HFF-Myc (cell line): ENCODE data around the gene PROK1.

Source experiments
- DNase-seq: peaks from one replicate; pipeline ENCODE4 v3.0.0-alpha.2; 2011; ENCODE audit warnings: low read depth; ENCODE audit errors: extremely low read depth
- H3K4me3 ChIP-seq: replicated peaks from 2 replicates; pipeline ENCODE4 v1.5.1; 2011; ENCODE audit warnings: low read depth, mild to moderate bottlenecking, control low read depth, low read length
- TF ChIP-seq, protein P1 (sequence below): IDR thresholded peaks from 2 replicates; pipeline ENCODE4 v1.5.1; 2012; ENCODE audit warnings: mild to moderate bottlenecking, low read depth, low read length, control low read depth; ENCODE audit errors: missing control alignments

PROK1 gene

DNA sequence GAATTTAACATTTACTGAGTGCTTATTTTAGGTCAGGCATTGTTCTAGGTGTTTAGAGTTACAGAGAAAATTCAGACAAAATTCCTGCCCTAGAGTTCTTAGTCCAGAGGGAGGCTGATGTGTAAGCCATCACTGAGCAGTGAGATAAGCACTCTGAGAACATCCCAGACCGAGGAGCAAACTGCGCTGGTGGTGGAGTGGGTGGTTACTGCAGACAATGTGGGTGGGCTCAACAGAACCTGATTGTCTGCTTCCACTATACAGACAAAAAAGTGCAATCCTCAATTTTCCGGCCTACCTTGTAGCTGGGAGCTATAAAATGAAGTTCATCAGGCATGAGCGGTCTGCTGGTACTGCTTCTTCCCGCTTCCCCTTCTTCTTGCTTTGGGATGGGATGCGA, 23.5 kb downstream of the PROK1 start:
- TF ChIP-seq, protein P1, sequence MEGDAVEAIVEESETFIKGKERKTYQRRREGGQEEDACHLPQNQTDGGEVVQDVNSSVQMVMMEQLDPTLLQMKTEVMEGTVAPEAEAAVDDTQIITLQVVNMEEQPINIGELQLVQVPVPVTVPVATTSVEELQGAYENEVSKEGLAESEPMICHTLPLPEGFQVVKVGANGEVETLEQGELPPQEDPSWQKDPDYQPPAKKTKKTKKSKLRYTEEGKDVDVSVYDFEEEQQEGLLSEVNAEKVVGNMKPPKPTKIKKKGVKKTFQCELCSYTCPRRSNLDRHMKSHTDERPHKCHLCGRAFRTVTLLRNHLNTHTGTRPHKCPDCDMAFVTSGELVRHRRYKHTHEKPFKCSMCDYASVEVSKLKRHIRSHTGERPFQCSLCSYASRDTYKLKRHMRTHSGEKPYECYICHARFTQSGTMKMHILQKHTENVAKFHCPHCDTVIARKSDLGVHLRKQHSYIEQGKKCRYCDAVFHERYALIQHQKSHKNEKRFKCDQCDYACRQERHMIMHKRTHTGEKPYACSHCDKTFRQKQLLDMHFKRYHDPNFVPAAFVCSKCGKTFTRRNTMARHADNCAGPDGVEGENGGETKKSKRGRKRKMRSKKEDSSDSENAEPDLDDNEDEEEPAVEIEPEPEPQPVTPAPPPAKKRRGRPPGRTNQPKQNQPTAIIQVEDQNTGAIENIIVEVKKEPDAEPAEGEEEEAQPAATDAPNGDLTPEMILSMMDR, result no peak
- DNase-seq, result no peak

DNA sequence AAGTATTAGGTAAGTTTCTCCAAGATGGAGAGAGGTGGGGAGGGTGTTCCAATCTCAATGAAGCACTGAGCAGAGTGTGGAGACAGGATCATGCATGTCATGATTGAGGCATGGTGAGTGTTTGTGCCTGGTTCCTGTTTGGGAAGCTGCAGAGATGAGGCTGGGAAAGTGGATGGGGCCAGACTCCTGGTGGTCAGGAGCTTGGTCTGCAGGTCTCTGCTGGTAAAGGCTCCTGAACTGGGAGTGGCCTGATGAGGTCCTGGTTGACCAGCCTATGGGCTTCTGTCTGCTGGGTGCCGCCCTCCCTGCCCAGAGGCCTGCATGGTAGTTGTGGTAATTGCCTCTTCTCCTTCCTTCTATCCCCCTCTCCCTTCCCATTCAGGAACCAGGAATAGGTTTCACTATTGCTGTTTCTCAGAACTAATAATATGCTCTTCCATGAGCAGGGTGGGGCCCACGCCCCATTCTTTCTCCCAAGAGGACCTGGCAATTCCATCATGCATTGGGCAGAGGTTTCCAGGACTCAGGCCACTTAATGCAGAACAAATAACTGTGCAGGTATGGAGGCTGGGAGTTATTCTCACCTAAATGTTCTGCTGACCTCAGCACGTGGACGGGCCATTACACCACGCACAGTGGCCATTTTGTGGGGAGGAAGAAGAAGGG, 24.5 kb downstream of the PROK1 start:
- TF ChIP-seq, protein P1, result no peak
- H3K4me3 ChIP-seq, result no peak overlapping the region
- no peak for DNase-seq

More for the DNA sequence above, 23.5 kb downstream of the PROK1 start:
- H3K4me3 ChIP-seq, result no peak overlapping the region

DNA sequence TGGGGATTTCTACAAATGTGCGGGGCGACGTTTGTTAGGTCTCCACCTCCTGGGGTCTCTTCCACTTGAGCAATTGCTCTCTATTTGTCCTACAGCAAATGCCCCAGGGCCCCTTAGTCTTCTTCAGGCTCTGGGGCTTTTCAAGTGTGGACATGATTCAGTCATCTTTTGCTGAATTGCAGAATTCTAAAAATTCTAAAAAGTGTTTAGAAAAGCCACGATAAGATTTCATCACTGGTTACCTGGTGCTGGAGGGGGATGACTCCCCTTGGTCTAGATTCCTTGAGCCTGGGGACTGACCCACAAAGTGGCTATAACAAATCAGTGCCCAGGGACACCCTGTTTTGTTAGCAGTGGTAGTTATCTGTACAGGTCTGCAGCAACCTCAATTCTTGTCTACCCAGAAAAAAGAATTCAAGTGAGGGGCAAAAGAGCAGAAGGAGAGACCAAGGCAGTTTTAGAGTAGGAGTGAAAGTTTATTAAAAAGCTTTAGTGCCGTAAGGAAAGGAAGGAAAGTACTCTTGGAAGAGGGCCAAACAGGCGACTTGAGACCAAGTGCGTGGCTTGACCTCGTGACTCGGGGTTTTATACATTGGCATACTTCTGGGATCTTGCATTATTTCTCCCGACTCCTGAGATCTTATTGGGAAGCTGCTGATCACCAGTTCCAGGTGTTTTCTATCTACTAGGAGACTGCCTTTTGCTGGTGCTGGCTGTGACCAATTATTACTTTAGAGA, 25.2 kb downstream of the PROK1 start:
- no peak overlapping the region for H3K4me3 ChIP-seq
- TF ChIP-seq, protein P1, result no peak
- no peak for DNase-seq

DNA sequence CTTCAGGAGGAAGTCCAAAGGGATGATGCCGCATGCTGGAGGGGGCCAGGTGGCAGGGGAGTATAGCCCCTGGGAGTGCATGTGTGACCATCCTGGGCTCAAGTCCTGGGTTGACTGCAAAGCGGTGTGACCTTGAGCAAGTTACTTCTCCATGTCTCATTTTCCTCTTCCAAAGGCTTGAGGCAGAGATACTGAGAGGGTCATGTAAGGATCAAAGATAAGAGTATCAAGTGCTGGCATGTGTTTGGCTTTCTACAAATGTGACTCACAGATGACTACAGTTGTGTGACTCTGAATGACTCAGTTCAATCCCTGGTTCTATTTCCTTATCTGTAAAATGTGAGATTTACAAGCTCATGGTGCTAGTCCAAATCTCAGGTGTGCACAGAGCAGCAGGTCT, 26.1 kb downstream of the PROK1 start:
- no peak overlapping the region for H3K4me3 ChIP-seq
- TF ChIP-seq, protein P1, result no peak
- no peak for DNase-seq

DNA sequence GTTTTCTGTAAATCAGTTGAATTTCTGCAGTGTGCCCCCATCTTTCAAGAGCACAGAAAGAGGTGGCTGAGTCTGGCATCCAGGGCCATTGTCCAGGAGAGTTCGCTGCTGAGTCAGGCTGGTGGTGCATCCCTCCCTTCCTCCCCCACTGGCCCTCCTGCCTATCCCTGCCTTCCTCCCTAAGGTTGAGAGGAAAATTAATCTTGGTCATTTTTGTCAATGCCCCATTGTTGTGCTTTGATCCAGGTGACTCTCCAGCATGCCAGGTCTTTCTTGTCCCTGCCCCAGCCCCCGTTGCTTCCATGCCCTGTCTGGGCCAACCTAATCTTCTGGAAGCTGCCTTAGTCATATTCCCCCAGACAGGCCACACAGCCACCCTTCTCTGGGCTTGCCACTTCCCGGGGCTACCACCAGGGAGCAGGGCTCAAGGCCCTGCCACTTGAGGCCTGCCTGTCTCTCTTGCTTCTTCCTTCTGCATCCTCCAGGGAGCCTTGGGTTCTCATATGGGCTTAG, 26.6 kb downstream of the PROK1 start:
- DNase-seq, result no peak
- TF ChIP-seq, protein P1, result peak; percentile 6
- no peak overlapping the region for H3K4me3 ChIP-seq

DNA sequence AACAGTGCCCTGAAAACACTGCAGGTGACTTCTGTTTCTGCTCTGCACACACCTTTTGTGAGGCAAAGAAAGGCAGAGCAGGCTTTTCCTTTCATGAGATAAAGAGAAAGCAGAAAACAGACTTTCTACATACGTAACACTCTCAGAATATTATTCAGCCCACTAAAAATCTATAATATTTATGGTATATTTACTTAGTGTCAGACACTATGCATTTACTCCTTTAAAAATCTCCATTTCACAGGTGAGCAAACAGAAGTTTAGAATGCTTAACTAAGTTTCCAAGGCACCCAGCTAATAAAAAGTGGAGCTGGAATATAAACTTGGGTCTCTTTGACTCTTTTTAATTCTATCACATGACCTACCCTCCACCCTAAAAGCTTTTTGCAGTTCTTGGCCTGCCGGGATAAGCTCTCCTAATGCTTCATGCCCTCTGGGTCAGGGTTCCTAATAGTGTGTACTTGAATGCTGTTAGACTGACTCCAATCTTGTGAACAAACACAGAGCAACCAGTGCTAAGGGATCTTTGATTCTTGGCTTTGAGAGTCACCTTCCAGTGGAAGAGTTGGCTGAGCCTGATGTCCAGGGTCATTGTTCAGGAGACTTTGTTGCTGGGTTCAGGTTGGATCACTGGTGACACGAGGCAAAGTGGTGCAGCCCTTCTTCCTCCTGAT, 27.2 kb downstream of the PROK1 start:
- H3K4me3 ChIP-seq, result no peak overlapping the region
- TF ChIP-seq, protein P1, result no peak
- DNase-seq, result no peak
